Skeletal muscle tissue (tissue), 4 donors: Measurements from ENCODE around the gene CRHR2. TPM values are rescaled to one million over a fixed set of nuclear protein-coding genes. Genes with fewer than 3 reads are reported as not detected.

Experiments
- H3K27ac ChIP-seq: one replicate; pipeline ENCODE4 v1.7.0; 2013; ENCODE audit warnings: mild to moderate bottlenecking, low read depth, low read length, inconsistent platforms
- H3K27me3 ChIP-seq, 3 donors: one replicate each; pipeline ENCODE4 v1.7.0; 2013; ENCODE audit warnings: low read length in 3 of 3; ENCODE audit not compliant: control insufficient read depth in 3 of 3, insufficient read depth in 3 of 3
- H3K36me3 ChIP-seq, 3 donors: one replicate each; pipeline ENCODE4 v1.7.0; 2013; ENCODE audit warnings: low read length in 3 of 3; ENCODE audit not compliant: control insufficient read depth in 3 of 3, insufficient read depth in 3 of 3
- H3K4me1 ChIP-seq, 3 donors: one replicate each; pipeline ENCODE4 v1.7.0; 2013; ENCODE audit warnings: low read length in 3 of 3, mild to moderate bottlenecking in 3 of 3; ENCODE audit not compliant: control insufficient read depth in 3 of 3, insufficient read depth in 3 of 3
- H3K4me3 ChIP-seq, 3 donors: one replicate each; pipeline ENCODE4 v1.7.0; 2013; ENCODE audit warnings: low read length in 3 of 3
- H3K9ac ChIP-seq, 3 donors: one replicate each; pipeline ENCODE4 v1.7.0; 2013; ENCODE audit warnings: low read length in 3 of 3, mild to moderate bottlenecking in 3 of 3, moderate library complexity in 2 of 3, low read depth in 1 of 3
- H3K9me3 ChIP-seq, 3 donors: one replicate each; pipeline ENCODE4 v1.7.0; 2013; ENCODE audit warnings: low read length in 3 of 3; ENCODE audit not compliant: control insufficient read depth in 3 of 3
- total RNA-seq: library from RNA; depleted of rRNA; stranded (reverse); fragments of >200 nt; gene quantifications from one replicate; pipeline ENCODE4 v1.2.3, GENCODE V29; 2014
- donor health status: Osteomylitis.

CRHR2 gene
- under 0.01 TPM for total RNA-seq

DNA sequence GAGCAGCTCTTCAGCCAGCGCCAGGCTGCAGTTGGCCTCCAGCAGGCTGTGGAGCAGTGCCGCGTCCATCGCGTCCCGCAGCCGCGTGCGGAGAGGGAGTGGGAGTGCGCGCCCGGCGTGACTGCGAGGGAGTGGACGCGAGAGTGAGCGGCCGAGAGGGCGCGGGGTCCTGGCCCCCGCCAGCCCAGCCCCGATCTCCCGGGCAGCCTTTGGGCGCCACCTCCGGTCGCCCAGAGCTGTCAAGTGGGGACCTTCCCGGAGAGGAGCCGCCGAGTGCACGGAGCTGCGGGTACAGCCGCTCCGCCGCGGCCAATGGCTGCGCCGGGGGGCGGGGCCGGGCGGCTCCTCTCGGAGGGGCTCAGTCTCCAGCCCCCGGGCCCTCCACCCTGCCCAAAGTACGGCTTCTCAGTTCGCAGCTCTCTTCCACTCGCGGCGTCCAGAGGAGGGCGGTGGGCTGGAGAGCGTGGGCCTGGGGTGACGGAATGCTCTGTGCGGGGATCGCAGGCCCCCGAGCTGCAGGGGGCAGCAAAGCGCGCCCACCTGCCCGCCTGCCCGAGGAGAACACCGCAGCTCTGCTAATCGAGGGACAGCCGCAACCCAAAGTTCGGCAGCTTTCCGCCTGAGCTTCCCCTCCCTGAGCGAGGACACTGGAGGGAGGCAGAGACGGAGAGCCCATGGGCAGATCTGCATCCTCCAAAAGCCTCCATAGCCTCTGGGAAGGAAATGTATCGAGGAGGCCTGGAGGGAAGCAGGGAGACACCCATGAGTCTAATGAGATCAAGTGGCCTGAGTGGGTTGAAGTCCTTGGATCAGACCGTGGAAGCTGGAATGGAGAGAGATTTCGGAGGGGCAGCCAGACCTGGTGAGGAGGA is at the start of gene CRHR2:
CRHR2 (minus strand) TSS at position 245 of the 872 bp plus-strand sequence; CDS start at position 69, 176 bp downstream.
- peak within 1 kb of the TSS; percentile 38 to 75 (median 43) for H3K9ac ChIP-seq
- peak within 1 kb of the TSS; percentile 55 to 73 (median 67) for H3K4me3 ChIP-seq
- no peak within 1 kb of the TSS for H3K27ac ChIP-seq
- no peaks in the 10 kb centered on the region for H3K9me3 ChIP-seq
- no peaks in the 10 kb centered on the region for H3K36me3 ChIP-seq
- H3K4me1 ChIP-seq, result peaks cover 32 to 40% (median 36%) of the 10 kb centered on the region in 3 donors
- H3K27me3 ChIP-seq, result peaks cover 26 to 32% (median 29%) of the 10 kb centered on the region in 3 donors

DNA sequence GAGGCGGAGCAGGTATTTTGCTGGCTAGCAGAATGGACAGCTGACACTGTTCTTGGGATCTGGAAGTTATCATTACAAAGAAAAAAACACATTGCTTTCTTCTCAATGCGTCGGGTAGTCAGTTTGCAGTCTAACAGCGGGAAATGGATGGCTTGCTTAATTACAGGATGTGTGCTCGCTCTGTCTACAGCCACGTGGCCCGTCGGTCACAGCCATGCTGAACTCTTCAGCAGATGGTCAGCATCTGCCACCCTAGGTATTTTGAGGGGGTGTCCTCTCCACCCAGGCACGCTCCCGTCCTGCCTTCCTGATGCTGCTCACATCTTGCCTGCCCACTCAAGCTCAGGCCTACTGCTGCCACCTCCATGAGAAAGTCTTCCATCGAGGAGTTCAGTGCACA is 49.3 kb upstream of the CRHR2 start:
- H3K4me1 ChIP-seq, result peaks cover 0 to 10% (median 0%) of the 10 kb centered on the region in 3 donors
- no peak overlapping the region for H3K27ac ChIP-seq
- no peak overlapping the region for H3K9ac ChIP-seq
- no peaks in the 10 kb centered on the region for H3K36me3 ChIP-seq
- peaks cover 0 to 26% (median 0%) of the 10 kb centered on the region in 3 donors for H3K27me3 ChIP-seq
- H3K9me3 ChIP-seq, result no peaks in the 10 kb centered on the region
- H3K4me3 ChIP-seq, result no peak overlapping the region

DNA sequence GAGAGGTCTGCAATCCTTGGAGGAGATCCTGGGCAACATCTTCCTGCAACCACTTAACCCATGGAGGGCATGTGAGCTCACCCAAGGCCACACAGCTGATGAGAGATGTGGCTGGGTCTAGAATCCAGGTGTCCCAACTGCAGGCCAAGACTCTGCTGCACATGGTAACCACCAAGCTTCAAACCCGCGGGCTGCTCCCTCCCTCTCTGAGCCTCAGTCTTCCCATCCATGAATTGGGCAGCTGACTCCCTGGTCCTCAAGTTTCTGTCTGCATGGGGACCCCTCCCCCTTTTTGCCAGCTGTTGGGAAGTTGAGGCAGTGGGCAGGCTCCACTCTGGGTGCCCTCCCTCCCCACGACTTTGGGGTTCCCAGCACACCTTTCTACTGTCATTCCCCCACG is 48.7 kb upstream of the CRHR2 start:
- H3K36me3 ChIP-seq, result no peaks in the 10 kb centered on the region
- H3K4me1 ChIP-seq, result peaks cover 0 to 10% (median 0%) of the 10 kb centered on the region in 3 donors
- H3K27me3 ChIP-seq, result peaks cover 0 to 26% (median 0%) of the 10 kb centered on the region in 3 donors
- H3K27ac ChIP-seq, result no peak overlapping the region
- H3K9ac ChIP-seq, result no peak overlapping the region
- H3K9me3 ChIP-seq, result no peaks in the 10 kb centered on the region
- no peak overlapping the region for H3K4me3 ChIP-seq

DNA sequence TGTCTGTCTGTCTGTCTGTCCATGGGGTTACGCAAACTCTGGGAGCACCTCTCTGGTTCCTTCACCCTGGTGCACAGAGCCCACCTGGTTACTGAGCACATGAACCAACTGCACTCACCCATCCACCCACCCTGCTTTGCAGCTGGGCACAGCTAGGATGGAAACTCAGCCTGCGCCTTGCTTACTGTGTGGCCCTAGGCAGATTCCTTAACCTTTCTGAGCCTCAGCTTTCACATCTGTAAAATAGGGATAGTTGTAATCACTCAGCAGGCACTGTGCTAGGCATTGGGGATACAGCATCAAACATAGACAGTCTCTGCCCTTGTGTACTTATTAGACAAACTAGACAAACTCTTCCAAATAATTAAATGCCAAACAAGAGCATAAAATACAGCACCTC is 47.8 kb upstream of the CRHR2 start:
- H3K27ac ChIP-seq, result no peak overlapping the region
- H3K27me3 ChIP-seq, result peaks cover 0 to 26% (median 0%) of the 10 kb centered on the region in 3 donors
- no peaks in the 10 kb centered on the region for H3K36me3 ChIP-seq
- H3K9ac ChIP-seq, result no peak overlapping the region
- H3K4me3 ChIP-seq, result no peak overlapping the region
- no peaks in the 10 kb centered on the region for H3K9me3 ChIP-seq
- H3K4me1 ChIP-seq, result peaks cover 0 to 10% (median 0%) of the 10 kb centered on the region in 3 donors

DNA sequence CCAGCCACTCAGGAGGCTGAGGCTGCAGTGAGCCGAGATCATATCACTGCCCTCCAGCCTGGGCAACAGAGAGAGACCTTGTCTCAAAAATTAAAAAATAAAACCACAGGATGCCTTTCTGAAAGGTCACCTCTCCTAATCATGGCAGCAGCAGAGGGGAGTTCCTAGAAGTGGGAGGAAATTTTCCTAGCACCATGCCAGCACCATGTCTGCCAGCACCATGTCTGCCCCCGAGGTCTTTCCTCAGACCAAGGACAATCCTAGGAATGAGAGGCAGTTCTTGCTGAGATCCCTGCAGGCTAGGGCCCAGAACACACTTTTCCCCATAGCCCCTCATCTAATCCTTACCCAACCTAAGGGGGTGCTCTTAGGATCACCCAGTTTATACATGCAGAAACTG is 47.4 kb upstream of the CRHR2 start:
- no peak overlapping the region for H3K4me3 ChIP-seq
- peaks cover 0 to 24% (median 0%) of the 10 kb centered on the region in 3 donors for H3K27me3 ChIP-seq
- no peaks in the 10 kb centered on the region for H3K36me3 ChIP-seq
- H3K27ac ChIP-seq, result no peak overlapping the region
- no peak overlapping the region for H3K9ac ChIP-seq
- H3K9me3 ChIP-seq, result no peaks in the 10 kb centered on the region
- peaks cover 0 to 10% (median 0%) of the 10 kb centered on the region in 3 donors for H3K4me1 ChIP-seq

DNA sequence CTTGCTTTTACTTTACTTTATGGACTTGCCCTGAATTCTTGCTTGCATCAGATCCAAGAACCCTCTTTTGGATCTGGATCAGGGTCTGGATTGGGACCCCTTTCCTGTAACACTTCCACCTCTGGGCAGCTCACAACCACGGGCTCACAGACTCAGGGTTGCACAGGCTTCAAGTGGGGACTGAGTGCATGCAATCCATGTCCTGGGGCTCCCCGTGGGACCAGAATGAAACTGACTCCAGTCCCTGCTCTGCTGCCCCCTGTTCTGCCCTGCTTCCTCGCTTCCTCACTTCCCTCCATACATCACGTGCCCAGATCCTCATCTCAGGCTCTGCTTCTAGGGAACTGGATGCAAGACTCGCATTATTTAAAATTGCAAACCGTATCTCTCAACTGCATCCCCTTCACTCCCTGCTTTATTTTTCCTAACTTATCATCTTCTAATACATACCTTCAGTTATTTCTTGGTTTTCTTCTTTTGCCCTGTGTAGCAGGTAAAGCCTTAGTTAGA is 46.4 kb upstream of the CRHR2 start:
- peaks cover 0 to 10% (median 0%) of the 10 kb centered on the region in 3 donors for H3K4me1 ChIP-seq
- H3K9me3 ChIP-seq, result no peaks in the 10 kb centered on the region
- H3K27me3 ChIP-seq, result peaks cover 0 to 22% (median 0%) of the 10 kb centered on the region in 3 donors
- H3K36me3 ChIP-seq, result no peaks in the 10 kb centered on the region
- no peak overlapping the region for H3K27ac ChIP-seq
- no peak overlapping the region for H3K9ac ChIP-seq
- no peak overlapping the region for H3K4me3 ChIP-seq

DNA sequence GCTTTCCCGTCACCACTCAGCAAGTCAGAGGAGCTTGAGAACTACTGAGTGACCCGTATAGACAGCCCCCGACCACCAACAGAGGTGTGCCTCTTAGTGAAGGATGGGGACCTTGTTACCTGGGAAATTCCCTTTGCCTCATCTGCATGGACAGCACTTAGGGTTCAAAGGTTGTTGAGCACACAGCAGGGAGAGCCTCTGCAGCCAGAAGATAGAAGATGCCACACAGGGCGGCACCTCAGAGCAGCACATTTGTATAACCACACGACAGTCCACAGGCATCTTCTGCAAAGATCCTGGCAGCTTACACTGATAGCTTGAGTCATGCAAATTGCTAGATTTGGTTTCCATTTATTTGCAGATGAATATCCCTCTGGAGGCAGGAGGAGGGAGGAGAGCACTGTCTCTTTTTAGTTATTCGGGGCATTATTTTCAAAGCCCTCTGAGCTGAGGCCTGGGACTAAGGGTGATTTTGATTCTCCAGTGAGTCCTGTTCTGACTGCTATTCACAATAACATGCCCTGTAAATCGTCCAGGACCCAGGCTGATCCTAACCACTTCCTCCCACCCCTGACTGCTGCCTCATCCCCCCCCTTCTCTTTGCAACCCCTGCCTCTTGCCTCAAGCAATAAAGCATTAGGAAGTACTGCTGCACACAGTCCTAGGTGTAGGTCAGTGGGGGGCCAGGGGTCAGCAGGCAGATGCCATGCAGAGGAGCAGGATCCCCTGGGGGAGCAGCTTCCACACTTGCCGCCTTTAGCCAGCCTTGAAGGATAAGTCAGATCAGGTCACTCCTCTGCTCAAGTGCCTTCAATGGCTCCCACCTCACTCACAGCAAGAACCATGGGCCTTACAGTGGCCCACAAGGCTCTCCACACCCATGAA is 45.0 kb upstream of the CRHR2 start:
- no peaks in the 10 kb centered on the region for H3K36me3 ChIP-seq
- no peak overlapping the region for H3K4me3 ChIP-seq
- no peaks in the 10 kb centered on the region for H3K9me3 ChIP-seq
- H3K27ac ChIP-seq, result no peak overlapping the region
- peaks cover 0 to 10% (median 0%) of the 10 kb centered on the region in 3 donors for H3K4me1 ChIP-seq
- H3K27me3 ChIP-seq, result peaks cover 0 to 16% (median 0%) of the 10 kb centered on the region in 3 donors
- peak overlapping the region in 1 of 3 donors; percentile 33 for H3K9ac ChIP-seq

DNA sequence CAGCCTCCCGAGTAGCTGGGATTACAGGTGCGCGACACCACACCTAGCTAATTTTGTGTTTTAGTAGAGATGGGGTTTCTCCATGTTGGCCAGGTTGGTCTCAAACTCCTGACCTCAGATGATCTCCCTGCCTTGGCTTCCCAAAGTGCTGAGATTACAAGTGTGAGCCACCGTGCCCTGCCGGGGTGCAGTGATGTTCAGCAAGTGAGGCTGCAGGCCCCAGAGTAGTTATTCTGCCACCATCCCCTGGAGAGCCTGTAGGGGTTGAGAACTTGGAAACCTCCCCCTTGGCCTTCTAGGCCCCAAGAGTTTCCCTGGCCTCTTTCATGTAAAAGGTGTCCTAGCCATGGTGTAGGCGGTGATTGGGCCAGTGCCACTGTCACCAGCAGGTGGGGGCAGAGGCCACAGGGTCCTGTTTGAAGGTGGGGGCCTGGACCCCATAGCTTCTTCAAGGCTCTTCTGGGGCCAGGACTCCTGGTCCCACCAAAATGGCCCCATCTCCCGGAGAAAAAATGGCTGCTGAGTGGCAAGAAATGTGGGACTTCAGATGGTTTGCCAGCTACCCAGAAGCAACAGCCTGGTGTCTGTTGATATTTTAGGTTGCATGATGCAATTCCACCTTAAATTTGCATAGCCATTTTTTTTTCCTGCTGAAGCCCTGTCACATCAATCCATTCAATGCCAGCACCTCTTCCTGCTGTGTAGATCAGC is 44.2 kb upstream of the CRHR2 start:
- Histone ChIP-seq H3K27ac (no peak overlapping the region), H3K9me3 (no peaks in the 10 kb centered on the region), H3K9ac (no peak overlapping the region), H3K4me1 (peaks cover 0 to 10% (median 0%) of the 10 kb centered on the region in 3 donors), H3K4me3 (no peak overlapping the region), H3K36me3 (no peaks in the 10 kb centered on the region), H3K27me3 (peaks cover 0 to 14% (median 0%) of the 10 kb centered on the region in 3 donors)

DNA sequence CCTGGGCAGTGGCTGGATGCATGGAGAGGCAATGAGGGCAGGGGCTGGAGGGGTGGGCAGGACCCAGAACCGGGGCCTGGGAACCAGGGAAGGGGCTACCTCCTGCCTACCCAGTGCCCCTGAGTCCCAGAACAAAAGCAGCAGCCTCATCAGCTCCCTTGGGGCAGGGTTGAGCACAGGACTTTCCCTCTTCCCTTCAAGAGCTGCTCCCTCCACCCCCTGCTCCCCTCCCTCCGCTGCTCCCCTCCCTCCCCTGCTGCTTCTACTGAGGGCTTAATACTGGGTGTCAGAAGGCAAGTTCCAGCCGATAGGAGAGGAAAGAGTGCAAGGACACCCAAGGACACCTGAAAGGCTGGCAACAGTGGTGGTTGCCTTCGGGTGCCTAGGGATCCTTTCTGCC is 41.5 kb upstream of the CRHR2 start:
- Histone ChIP-seq H3K27me3 (peaks cover 0 to 4% (median 0%) of the 10 kb centered on the region in 3 donors), H3K9me3 (peaks cover 0 to 4% (median 0%) of the 10 kb centered on the region in 3 donors), H3K4me3 (no peak overlapping the region), H3K9ac (no peak overlapping the region), H3K27ac (no peak overlapping the region), H3K36me3 (no peaks in the 10 kb centered on the region), H3K4me1 (no peaks in the 10 kb centered on the region)
